Kidney tubule cell (primary cell): ENCODE measurements around the gene HEXD.
A peak's percentile ranks its signal among the peaks of the same experiment; 100 is the strongest.
"Not testable (repeated sequence)": the region's sequence is repeated elsewhere in the genome, so short reads cannot be mapped to it uniquely, and the experiment has no call there.

Experiments
- DNase-seq: peaks from one replicate; pipeline ENCODE4 v3.0.0-alpha.2; 2018; ENCODE audit warnings: low spot score

The HEXD gene

GRCh38 chr17:82418001-82418986 lies at the start of gene HEXD, which contains the start of gene OGFOD3:
Gene HEXD, plus strand, starts transcription at chr17:82418347. Its CDS starts 1,453 bp downstream, at chr17:82419800.
Gene OGFOD3, minus strand, starts transcription at chr17:82418586. Its CDS starts 101 bp downstream, at chr17:82418485.
- DNase-seq = peak; percentile 90

GRCh38 chr17:82369211-82369610 lies 48.9 kb upstream of the HEXD start:
- DNase-seq = no peak

GRCh38 chr17:82370471-82371332 lies 47.4 kb upstream of the HEXD start:
- DNase-seq = no peak

GRCh38 chr17:82371333-82372248 lies 46.6 kb upstream of the HEXD start, which contains the start of gene UTS2R:
Gene UTS2R, plus strand, starts transcription at chr17:82371765. Its CDS starts 2,560 bp downstream, at chr17:82374325.
- DNase-seq = no peak

- DNase-seq = no peak
Observed at GRCh38 chr17:82372249-82373071, 45.7 kb upstream of the HEXD start.

- DNase-seq = not testable (repeated sequence)
Observed at GRCh38 chr17:82373072-82373452, 45.1 kb upstream of the HEXD start.

GRCh38 chr17:82373731-82374625 lies 44.2 kb upstream of the HEXD start:
- no peak for DNase-seq

- DNase-seq = no peak
Observed at GRCh38 chr17:82374626-82375331, 43.4 kb upstream of the HEXD start.

- DNase-seq = no peak
Observed at GRCh38 chr17:82375359-82376041, 42.6 kb upstream of the HEXD start.

- DNase-seq = no peak
Observed at GRCh38 chr17:82376042-82376730, 42.0 kb upstream of the HEXD start.

GRCh38 chr17:82377294-82377693 lies 40.9 kb upstream of the HEXD start:
- not testable (repeated sequence) for DNase-seq

GRCh38 chr17:82377924-82378740 lies 40.0 kb upstream of the HEXD start:
- no peak for DNase-seq

GRCh38 chr17:82378741-82379021 lies 39.5 kb upstream of the HEXD start:
- DNase-seq = no peak

GRCh38 chr17:82380860-82381702 lies 37.1 kb upstream of the HEXD start:
- DNase-seq = peak; percentile 44

- not testable (repeated sequence) for DNase-seq
Observed at GRCh38 chr17:82381703-82382009, 36.5 kb upstream of the HEXD start.
